HG03442 (cell line): Measurements from ENCODE around the gene GSTO2.
A peak's percentile ranks its signal among the peaks of the same experiment; 100 is the strongest.
"Not testable (repeated sequence)": the region's sequence is repeated elsewhere in the genome, so short reads cannot be mapped to it uniquely, and the experiment has no call there.

Source experiments
- ATAC-seq: cut with Tn5 transposase; IDR thresholded peaks from one replicate; pipeline ENCODE4 v1.9.1; 2021; ENCODE audit warnings: mild to moderate bottlenecking, moderate library complexity; ENCODE audit not compliant: unreplicated experiment

Gene GSTO2

GRCh38 chr10:104268713-104269645, at the start of gene GSTO2:
TSS of gene GSTO2 (plus strand) at chr10:104269184. CDS start at chr10:104274916, 5,732 bp downstream.
- peak; percentile 98 for ATAC-seq

- no peak for ATAC-seq
Measured at GRCh38 chr10:104220522-104220921, 48.5 kb upstream of the GSTO2 start.

GRCh38 chr10:104223304-104223703, 45.7 kb upstream of the GSTO2 start:
- ATAC-seq: no peak

- no peak for ATAC-seq
Measured at GRCh38 chr10:104230490-104230889, 38.5 kb upstream of the GSTO2 start.

- peak; percentile 100 for ATAC-seq
Measured at GRCh38 chr10:104231784-104232612, 37.0 kb upstream of the GSTO2 start, which contains the start of gene CFAP43. TSS of gene CFAP43 (minus strand) at chr10:104232364. CDS start at chr10:104232246, 118 bp downstream.

- no peak for ATAC-seq
Measured at GRCh38 chr10:104232613-104233102, 36.3 kb upstream of the GSTO2 start.

- no peak for ATAC-seq
Measured at GRCh38 chr10:104233817-104234216, 35.2 kb upstream of the GSTO2 start.

- no peak for ATAC-seq
Measured at GRCh38 chr10:104234934-104235333, 34.0 kb upstream of the GSTO2 start.

- ATAC-seq: no peak
Measured at GRCh38 chr10:104235801-104236200, 33.2 kb upstream of the GSTO2 start.

- no peak for ATAC-seq
Measured at GRCh38 chr10:104240078-104240477, 28.9 kb upstream of the GSTO2 start.

GRCh38 chr10:104242545-104242944, 26.4 kb upstream of the GSTO2 start:
- ATAC-seq: no peak

GRCh38 chr10:104243009-104243408, 26.0 kb upstream of the GSTO2 start:
- not testable (repeated sequence) for ATAC-seq

GRCh38 chr10:104243512-104243911, 25.5 kb upstream of the GSTO2 start:
- ATAC-seq: no peak

GRCh38 chr10:104245066-104245632, 23.8 kb upstream of the GSTO2 start:
- no peak for ATAC-seq

GRCh38 chr10:104246976-104247375, 22.0 kb upstream of the GSTO2 start:
- ATAC-seq: no peak

- no peak for ATAC-seq
Measured at GRCh38 chr10:104247513-104248146, 21.4 kb upstream of the GSTO2 start.

- not testable (repeated sequence) for ATAC-seq
Measured at GRCh38 chr10:104248931-104249330, 20.1 kb upstream of the GSTO2 start.

GRCh38 chr10:104250371-104250770, 18.6 kb upstream of the GSTO2 start:
- no peak for ATAC-seq

GRCh38 chr10:104251443-104251842, 17.5 kb upstream of the GSTO2 start:
- no peak for ATAC-seq

GRCh38 chr10:104252368-104252767, 16.6 kb upstream of the GSTO2 start:
- ATAC-seq: no peak

GRCh38 chr10:104253106-104253505, 15.9 kb upstream of the GSTO2 start:
- ATAC-seq: no peak
